Skeletal muscle tissue (tissue), 5 donors: ENCODE measurements around the gene HACD1. TPM values are rescaled to one million over a fixed set of nuclear protein-coding genes. Genes with fewer than 3 reads are reported as not detected.

Source experiments
- H3K27ac ChIP-seq: one replicate; pipeline ENCODE4 v1.7.0; 2013; ENCODE audit warnings: mild to moderate bottlenecking, low read depth, low read length, inconsistent platforms
- H3K27me3 ChIP-seq, 3 donors: one replicate each; pipeline ENCODE4 v1.7.0; 2013; ENCODE audit warnings: low read length in 3 of 3; ENCODE audit not compliant: control insufficient read depth in 3 of 3, insufficient read depth in 3 of 3
- H3K36me3 ChIP-seq, 3 donors: one replicate each; pipeline ENCODE4 v1.7.0; 2013; ENCODE audit warnings: low read length in 3 of 3; ENCODE audit not compliant: control insufficient read depth in 3 of 3, insufficient read depth in 3 of 3
- H3K4me1 ChIP-seq, 3 donors: one replicate each; pipeline ENCODE4 v1.7.0; 2013; ENCODE audit warnings: low read length in 3 of 3, mild to moderate bottlenecking in 3 of 3; ENCODE audit not compliant: control insufficient read depth in 3 of 3, insufficient read depth in 3 of 3
- H3K4me3 ChIP-seq, 3 donors: one replicate each; pipeline ENCODE4 v1.7.0; 2013; ENCODE audit warnings: low read length in 3 of 3
- H3K9ac ChIP-seq, 3 donors: one replicate each; pipeline ENCODE4 v1.7.0; 2013; ENCODE audit warnings: low read length in 3 of 3, mild to moderate bottlenecking in 3 of 3, moderate library complexity in 2 of 3, low read depth in 1 of 3
- H3K9me3 ChIP-seq, 3 donors: one replicate each; pipeline ENCODE4 v1.7.0; 2013; ENCODE audit warnings: low read length in 3 of 3; ENCODE audit not compliant: control insufficient read depth in 3 of 3
- small RNA-seq: library from RNA; depleted of rRNA; stranded (forward); fragments of <200 nt; gene quantifications from one replicate; pipeline ENCODE3, GENCODE V24; 2014
- total RNA-seq: library from RNA; depleted of rRNA; stranded (reverse); fragments of >200 nt; gene quantifications from one replicate; pipeline ENCODE4 v1.2.3, GENCODE V29; 2014
- donor health status: Osteomylitis.

The HACD1 gene
- total RNA-seq, 1 donor from 2014 or later, result 66.8 TPM

DNA sequence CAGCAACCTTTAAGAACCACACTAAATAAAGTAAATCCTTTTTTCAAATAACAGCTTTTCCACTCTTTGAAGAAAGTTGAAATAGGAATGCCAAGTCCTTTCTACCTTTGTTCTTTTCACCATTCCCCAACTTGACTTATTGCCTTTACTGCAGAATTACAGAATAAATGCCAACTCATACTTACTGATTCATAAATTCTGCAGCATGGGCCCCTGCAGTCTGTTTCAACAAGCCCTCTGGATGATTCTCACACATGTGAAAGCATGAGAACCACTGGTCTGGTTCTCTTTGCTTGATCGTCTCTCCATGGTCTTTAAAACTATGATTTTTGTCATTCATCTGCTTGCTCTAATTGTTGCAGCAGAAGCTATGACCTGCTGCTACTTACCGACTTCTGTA is 56.1 kb downstream of the HACD1 start:
- Histone ChIP-seq H3K27me3 (no peaks in the 10 kb centered on the region), H3K4me1 (peaks cover 0 to 18% (median 4%) of the 10 kb centered on the region in 3 donors), H3K36me3 (no peaks in the 10 kb centered on the region)

DNA sequence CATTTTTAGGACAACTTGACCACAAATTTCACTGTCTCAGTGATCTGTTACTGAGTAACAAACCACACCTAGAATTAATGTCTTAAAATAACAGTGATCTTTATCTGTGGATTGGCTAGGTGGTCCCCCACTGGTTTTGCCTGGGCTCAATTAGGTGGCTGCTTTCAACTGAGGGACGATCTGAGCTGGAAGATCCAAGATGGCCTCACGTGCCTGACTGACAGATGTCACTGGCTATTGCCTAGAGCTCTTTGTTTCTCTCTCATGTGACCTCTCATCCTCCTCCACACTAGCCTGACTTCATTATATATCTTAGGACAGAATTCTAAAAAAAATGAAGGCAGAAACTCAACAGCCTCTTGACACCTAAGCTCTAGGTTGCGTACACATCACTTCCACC is 59.7 kb downstream of the HACD1 start:
- no peaks in the 10 kb centered on the region for H3K9me3 ChIP-seq
- H3K4me3 ChIP-seq, result no peak overlapping the region
- H3K27me3 ChIP-seq, result no peaks in the 10 kb centered on the region
- H3K36me3 ChIP-seq, result no peaks in the 10 kb centered on the region
- H3K9ac ChIP-seq, result no peak overlapping the region
- peaks cover 0 to 4% (median 0%) of the 10 kb centered on the region in 3 donors for H3K4me1 ChIP-seq
- no peak overlapping the region for H3K27ac ChIP-seq

More for the DNA sequence above, 56.1 kb downstream of the HACD1 start:
- Histone ChIP-seq H3K9me3 (no peaks in the 10 kb centered on the region), H3K4me3 (no peak overlapping the region), H3K9ac (no peak overlapping the region), H3K27ac (no peak overlapping the region)

DNA sequence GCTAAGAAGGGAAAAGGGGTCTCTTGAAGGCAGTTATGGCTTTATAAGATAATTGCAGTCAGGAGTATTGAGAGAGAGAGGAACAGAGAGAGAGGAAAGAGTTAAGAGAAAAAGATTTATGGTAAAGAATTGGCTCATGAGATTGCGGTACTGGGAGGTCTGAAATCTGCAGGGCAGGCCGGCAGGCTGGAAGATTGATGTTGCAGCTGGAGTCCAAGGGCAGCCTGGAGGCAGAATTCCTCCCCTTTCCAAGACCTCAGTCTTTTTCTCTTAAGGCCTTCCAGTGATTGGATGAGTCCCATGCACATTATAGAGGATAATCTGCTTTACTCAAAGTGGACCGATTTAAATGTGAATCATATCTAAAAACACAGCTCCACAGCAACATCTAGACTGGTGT is 68.4 kb downstream of the HACD1 start:
- no peak overlapping the region for H3K9ac ChIP-seq
- no peaks in the 10 kb centered on the region for H3K36me3 ChIP-seq
- no peak overlapping the region for H3K27ac ChIP-seq
- no peaks in the 10 kb centered on the region for H3K27me3 ChIP-seq
- H3K9me3 ChIP-seq, result no peaks in the 10 kb centered on the region
- no peak overlapping the region for H3K4me3 ChIP-seq
- no peaks in the 10 kb centered on the region for H3K4me1 ChIP-seq

DNA sequence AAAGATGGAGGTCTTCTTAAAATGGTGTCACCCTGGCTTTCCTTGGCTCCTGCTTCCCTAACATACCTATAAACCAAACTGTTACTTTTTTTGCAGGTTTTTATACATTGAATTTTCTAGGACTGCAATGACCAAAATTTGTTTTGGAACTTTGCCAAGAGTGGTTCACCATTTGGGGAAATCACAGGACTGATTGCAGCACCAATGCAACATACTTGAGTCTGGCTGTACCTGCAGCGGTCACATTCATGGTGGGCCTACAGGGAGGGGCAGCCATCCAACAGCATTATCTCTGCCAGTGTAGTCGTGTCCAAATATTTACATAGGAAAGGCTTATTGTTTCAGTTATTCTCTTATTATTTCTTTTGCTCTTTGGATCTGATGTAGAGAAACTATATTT is 69.0 kb downstream of the HACD1 start:
- no peaks in the 10 kb centered on the region for H3K27me3 ChIP-seq
- no peaks in the 10 kb centered on the region for H3K36me3 ChIP-seq
- H3K4me3 ChIP-seq, result no peak overlapping the region
- no peaks in the 10 kb centered on the region for H3K4me1 ChIP-seq
- H3K9me3 ChIP-seq, result no peaks in the 10 kb centered on the region
- H3K9ac ChIP-seq, result no peak overlapping the region
- H3K27ac ChIP-seq, result no peak overlapping the region

DNA sequence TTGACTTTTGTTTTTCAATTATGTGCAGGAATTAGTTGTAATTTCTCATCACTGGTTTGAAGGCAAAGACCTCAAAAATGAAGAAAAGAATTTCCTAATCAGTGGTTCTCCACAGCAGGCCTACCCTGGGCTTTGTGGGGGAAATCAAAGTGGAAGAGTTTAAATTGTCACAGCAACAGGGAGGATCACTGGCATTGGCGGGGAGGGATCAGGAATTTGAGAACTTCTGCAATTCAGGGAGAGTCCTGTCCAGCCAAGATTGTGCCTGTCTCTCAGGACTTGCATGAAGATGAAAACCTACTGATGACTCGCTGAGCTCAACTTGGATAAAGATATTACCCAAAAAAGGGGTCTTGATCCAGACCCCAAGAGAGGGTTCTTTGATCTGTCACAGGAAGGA is 70.1 kb downstream of the HACD1 start:
- Histone ChIP-seq H3K4me3 (no peak overlapping the region), H3K36me3 (no peaks in the 10 kb centered on the region), H3K27me3 (no peaks in the 10 kb centered on the region), H3K4me1 (no peaks in the 10 kb centered on the region), H3K9ac (no peak overlapping the region), H3K9me3 (no peaks in the 10 kb centered on the region), H3K27ac (no peak overlapping the region)

DNA sequence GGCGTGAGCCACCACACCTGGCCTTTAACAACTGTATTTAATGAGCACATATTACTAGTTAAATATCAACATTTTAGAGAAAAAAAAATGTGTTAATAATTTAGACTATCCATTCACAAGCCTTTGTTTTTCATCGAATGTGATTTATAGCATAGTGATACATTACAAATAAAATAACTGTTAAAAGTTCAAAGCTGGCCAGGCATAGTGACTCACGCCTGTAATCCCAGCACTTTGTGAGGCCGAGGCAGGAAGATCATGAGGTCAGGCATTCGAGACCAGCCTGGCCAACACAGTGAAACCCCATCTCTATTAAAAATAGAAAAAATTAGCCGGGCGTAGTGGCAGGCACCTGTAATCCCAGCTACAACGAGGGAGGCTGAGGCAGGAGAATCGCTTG is 72.7 kb downstream of the HACD1 start:
- Histone ChIP-seq H3K4me1 (no peaks in the 10 kb centered on the region), H3K9me3 (no peaks in the 10 kb centered on the region), H3K4me3 (no peak overlapping the region), H3K27me3 (no peaks in the 10 kb centered on the region), H3K27ac (no peak overlapping the region), H3K9ac (no peak overlapping the region), H3K36me3 (no peaks in the 10 kb centered on the region)

Small RNA genes lying within 50 kb of the gene (small RNA-seq; reads per million reads assigned to genes)
- gene AC069542.2, result not detected

Other genes starting within 250 kb of the HACD1 start
- 0.52 TPM for gene ST8SIA6, start 162.8 kb downstream of the HACD1 start, total RNA-seq
- 20.4 TPM for gene STAM, start 26.8 kb upstream of the HACD1 start, total RNA-seq
- gene TMEM236, start 134.8 kb upstream of the HACD1 start, total RNA-seq, result under 0.01 TPM
- gene MRC1, start 192.0 kb upstream of the HACD1 start, total RNA-seq, result 27.1 TPM